DOHH2 (cell line): ENCODE results near the gene CPXM1.
"Not testable (repeated sequence)": the region's sequence is repeated elsewhere in the genome, so short reads cannot be mapped to it uniquely, and the experiment has no call there.

Experiments used
- H3F3A ChIP-seq: fragments of 200-600 bp; sonication (generic), shearing (Covaris generic); 2 replicates; pipeline ENCODE4 v1.6.0; 2016; ENCODE audit warnings: antibody characterized with exemption, mild to moderate bottlenecking; ENCODE audit not compliant: control insufficient read depth, insufficient read depth
- H3K27ac ChIP-seq: fragments of 200-600 bp; sonication (generic); 2 replicates; pipeline ENCODE4 v1.5.1; 2014; ENCODE audit warnings: low read depth, mild to moderate bottlenecking, low read length, moderate library complexity
- H3K27me3 ChIP-seq: fragments of 200-600 bp; sonication (generic); 2 replicates; pipeline ENCODE4 v1.6.1; 2014; ENCODE audit warnings: mild to moderate bottlenecking, low read length, mixed read lengths; ENCODE audit not compliant: control insufficient read depth
- H3K36me3 ChIP-seq: fragments of 200-600 bp; sonication (generic); 2 replicates; pipeline ENCODE4 v1.6.1; 2014; ENCODE audit warnings: mild to moderate bottlenecking, low read length, moderate library complexity, mixed read lengths; ENCODE audit not compliant: control insufficient read depth
- H3K4me1 ChIP-seq: fragments of 200-600 bp; sonication (generic); 2 replicates; pipeline ENCODE4 v1.6.1; 2014; ENCODE audit warnings: mild to moderate bottlenecking, low read length, mixed read lengths; ENCODE audit not compliant: control insufficient read depth
- H3K4me2 ChIP-seq: fragments of 200-600 bp; sonication (generic); 2 replicates; pipeline ENCODE4 v1.6.0; 2014; ENCODE audit warnings: mild to moderate bottlenecking, low read length, moderate library complexity
- H3K4me3 ChIP-seq: fragments of 200-600 bp; sonication (generic); 2 replicates; pipeline ENCODE4 v1.5.1; 2014; ENCODE audit warnings: mild to moderate bottlenecking, low read length, mixed read lengths
- H3K79me2 ChIP-seq: fragments of 200-600 bp; sonication (generic); 2 replicates; pipeline ENCODE4 v1.6.1; 2014; ENCODE audit warnings: mild to moderate bottlenecking, low read length, mixed read lengths; ENCODE audit not compliant: control insufficient read depth
- H3K9me2 ChIP-seq: fragments of 200-600 bp; sonication (generic); replicated peaks from 2 replicates; pipeline ENCODE4 v1.6.1; 2014; ENCODE audit warnings: mild to moderate bottlenecking, low read length, mixed read lengths; ENCODE audit not compliant: control insufficient read depth
- H3K9me3 ChIP-seq: fragments of 200-600 bp; sonication (generic); 2 replicates; pipeline ENCODE4 v1.6.1; 2014; ENCODE audit warnings: antibody characterized with exemption, low read length, mixed read lengths; ENCODE audit not compliant: control insufficient read depth, insufficient read depth
- H4K20me1 ChIP-seq: fragments of 200-600 bp; sonication (generic); 2 replicates; pipeline ENCODE4 v1.6.0; 2014; ENCODE audit warnings: low read depth, mild to moderate bottlenecking, antibody characterized with exemption, low read length, moderate library complexity; ENCODE audit not compliant: control insufficient read depth, insufficient read depth
- CTCF ChIP-seq: fragments of 200-600 bp; sonication (generic); IDR thresholded peaks from one replicate; pipeline ENCODE4 v1.5.1; 2014; ENCODE audit warnings: antibody characterized with exemption, mild to moderate bottlenecking, low read depth, low read length; ENCODE audit not compliant: poor library complexity, severe bottlenecking
- EZH2phosphoT487 ChIP-seq: fragments of 200-600 bp; sonication (generic); IDR thresholded peaks from 2 replicates; pipeline ENCODE4 v1.6.1; 2017; ENCODE audit warnings: borderline replicate concordance, mild to moderate bottlenecking, antibody characterized with exemption, low read length, moderate library complexity, mixed read lengths

Gene CPXM1

GRCh38 chr20:2812189-2812588, 11.8 kb upstream of the CPXM1 start:
- H3K79me2 ChIP-seq = no peaks in the 10 kb centered on the region
- H3K4me1 ChIP-seq = no peaks in the 10 kb centered on the region
- H3F3A ChIP-seq = no peaks in the 10 kb centered on the region
- no peak for TF ChIP-seq EZH2phosphoT487
- TF ChIP-seq CTCF = no peak
- H3K27ac ChIP-seq = no peak overlapping the region
- no peak overlapping the region for H3K4me2 ChIP-seq
- no peaks in the 10 kb centered on the region for H3K9me2 ChIP-seq
- no peak overlapping the region for H3K4me3 ChIP-seq
- H3K9me3 ChIP-seq = no peaks in the 10 kb centered on the region
- no peaks in the 10 kb centered on the region for H4K20me1 ChIP-seq
- no peaks in the 10 kb centered on the region for H3K27me3 ChIP-seq
- H3K36me3 ChIP-seq = no peaks in the 10 kb centered on the region

GRCh38 chr20:2809690-2810089, 9.3 kb upstream of the CPXM1 start:
- Histone ChIP-seq H3K79me2 (no peaks in the 10 kb centered on the region), H3K9me2 (no peaks in the 10 kb centered on the region), H3K36me3 (no peaks in the 10 kb centered on the region), H3K4me2 (no peak overlapping the region), H3K9me3 (no peaks in the 10 kb centered on the region), H3K4me1 (no peaks in the 10 kb centered on the region), H3K27me3 (no peaks in the 10 kb centered on the region), H4K20me1 (no peaks in the 10 kb centered on the region), H3K4me3 (no peak overlapping the region), H3K27ac (no peak overlapping the region), H3F3A (no peaks in the 10 kb centered on the region)
- no peak for TF ChIP-seq EZH2phosphoT487
- no peak for TF ChIP-seq CTCF

- H3K4me3 ChIP-seq, H3K27me3 ChIP-seq, H3K9me2 ChIP-seq, H3K27ac ChIP-seq, H4K20me1 ChIP-seq, H3K9me3 ChIP-seq, H3F3A ChIP-seq, H3K4me1 ChIP-seq, H3K36me3 ChIP-seq, H3K4me2 ChIP-seq, H3K79me2 ChIP-seq: not testable (repeated sequence)
Observed at GRCh38 chr20:2807929-2808328, 7.5 kb upstream of the CPXM1 start.

- no peaks in the 10 kb centered on the region for H3K9me2 ChIP-seq
- H3K4me1 ChIP-seq = no peaks in the 10 kb centered on the region
- no peaks in the 10 kb centered on the region for H3F3A ChIP-seq
- TF ChIP-seq CTCF = no peak
- TF ChIP-seq EZH2phosphoT487 = no peak
- H3K4me3 ChIP-seq = no peak overlapping the region
- no peak overlapping the region for H3K27ac ChIP-seq
- no peaks in the 10 kb centered on the region for H4K20me1 ChIP-seq
- H3K79me2 ChIP-seq = no peaks in the 10 kb centered on the region
- no peaks in the 10 kb centered on the region for H3K9me3 ChIP-seq
- H3K36me3 ChIP-seq = no peaks in the 10 kb centered on the region
- no peak overlapping the region for H3K4me2 ChIP-seq
- H3K27me3 ChIP-seq = no peaks in the 10 kb centered on the region
Observed at GRCh38 chr20:2807019-2807418, 6.6 kb upstream of the CPXM1 start.
